GM19238 (cell line): ENCODE results near the gene ZNF892.
"Not testable (repeated sequence)": the region's sequence is repeated elsewhere in the genome, so short reads cannot be mapped to it uniquely, and the experiment has no call there.

Source experiments
- DNase-seq: peaks from one replicate; pipeline ENCODE4 v3.0.0; 2011; ENCODE audit warnings: low spot score; ENCODE audit not compliant: insufficient read length

The ZNF892 gene

DNA sequence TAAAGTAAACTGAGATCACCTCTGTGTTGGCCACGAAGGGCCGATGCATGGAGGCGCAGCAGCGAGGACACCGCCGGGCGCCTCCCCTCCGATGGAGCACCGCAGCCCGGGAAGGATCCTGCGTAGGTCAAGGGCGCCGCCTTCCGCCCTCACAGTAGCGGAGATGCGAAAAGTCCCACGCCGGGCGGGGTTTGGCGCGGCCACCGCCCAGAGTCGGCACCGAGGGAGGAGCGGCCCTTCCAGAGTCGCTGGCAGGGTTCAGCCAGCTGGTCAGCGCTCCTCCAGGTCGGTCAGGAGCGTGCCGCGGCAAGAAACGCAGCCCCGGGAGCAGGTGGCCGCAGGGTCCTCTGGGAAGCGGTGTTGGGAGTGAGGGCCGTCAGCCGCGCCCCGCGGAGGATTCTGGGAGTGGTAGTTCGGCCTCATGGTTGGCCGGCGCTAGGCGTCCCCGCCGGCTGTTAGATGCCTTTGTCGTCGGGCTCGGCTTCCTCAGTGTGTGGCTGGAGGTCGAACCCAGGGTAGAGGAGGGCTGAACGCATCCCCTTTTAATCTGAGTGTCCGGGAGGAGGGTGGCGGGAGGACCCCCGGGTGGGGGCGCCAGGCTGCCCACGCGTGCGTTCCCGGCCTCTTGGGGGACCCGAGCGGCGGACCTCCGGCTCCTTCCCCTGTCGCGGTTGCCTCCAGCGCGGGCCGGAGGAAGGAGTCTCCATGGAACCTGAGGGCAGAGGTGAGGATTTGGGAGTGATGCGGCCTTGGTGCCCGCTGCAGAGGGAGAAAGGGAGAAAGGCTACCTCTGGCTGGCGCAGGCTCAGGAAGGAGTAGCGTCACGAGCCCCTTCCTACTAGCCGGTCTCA lies at the start of gene ZNF892:
ZNF892 (plus strand) TSS at position 411 of the 851 bp plus-strand sequence; CDS start at position 706, 295 bp downstream.
- DNase-seq, result peak; percentile 91

DNA sequence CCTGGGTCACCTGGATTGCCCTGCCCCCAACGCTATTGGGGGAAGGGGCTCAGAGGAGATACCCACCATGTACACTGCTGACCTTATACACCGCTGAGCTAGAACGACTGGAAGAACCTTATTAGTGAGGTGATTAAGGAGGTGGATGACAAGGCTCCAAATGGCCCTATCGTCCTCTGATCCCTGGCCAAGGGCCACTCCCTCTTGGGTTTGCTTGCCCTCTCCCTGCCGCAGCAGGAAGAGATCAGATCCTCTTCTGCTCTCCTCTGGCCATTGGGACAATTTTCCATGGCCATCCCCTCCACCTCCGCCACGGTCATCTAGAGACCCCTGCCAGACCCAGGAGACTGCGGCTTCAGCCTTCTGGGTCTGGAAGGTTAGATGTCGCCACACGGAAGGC lies 48.9 kb upstream of the ZNF892 start:
- no peak for DNase-seq

DNA sequence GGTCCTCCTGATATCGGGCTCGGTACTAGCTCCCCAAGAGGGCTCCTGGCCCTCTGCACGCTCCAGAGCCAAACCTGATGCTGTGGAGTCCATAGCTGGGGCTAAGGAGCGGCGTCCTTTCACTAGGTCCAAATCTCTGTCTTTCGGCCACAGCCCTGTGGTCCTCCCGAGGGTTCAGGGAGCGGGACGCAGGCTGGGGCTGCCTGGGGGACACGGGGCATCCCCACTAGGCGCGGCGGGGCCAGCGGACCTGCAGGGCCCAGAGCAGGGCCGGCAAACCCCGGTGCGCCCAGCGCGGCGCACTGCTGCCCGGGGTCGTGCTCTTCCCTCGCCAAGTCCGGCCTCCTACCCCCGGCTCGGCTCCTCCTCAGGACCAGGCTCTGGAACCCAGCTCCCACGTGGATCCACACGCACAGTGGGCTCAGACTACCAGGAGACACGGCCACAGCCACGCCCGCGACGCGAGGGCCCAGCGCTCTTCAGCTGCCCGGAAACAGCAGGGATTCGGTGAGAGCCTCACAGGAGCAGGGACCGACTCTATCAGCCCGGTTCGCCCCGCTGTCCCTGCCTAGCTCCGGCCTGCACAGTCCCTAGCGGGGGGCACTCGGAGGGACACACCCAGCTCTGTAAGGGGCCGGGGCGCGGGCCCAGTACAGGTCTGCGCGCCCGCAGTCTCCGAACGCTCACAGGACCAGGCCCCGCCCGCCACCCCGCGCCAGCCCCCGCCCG lies 48.3 kb upstream of the ZNF892 start:
- peak; percentile 21 for DNase-seq

DNA sequence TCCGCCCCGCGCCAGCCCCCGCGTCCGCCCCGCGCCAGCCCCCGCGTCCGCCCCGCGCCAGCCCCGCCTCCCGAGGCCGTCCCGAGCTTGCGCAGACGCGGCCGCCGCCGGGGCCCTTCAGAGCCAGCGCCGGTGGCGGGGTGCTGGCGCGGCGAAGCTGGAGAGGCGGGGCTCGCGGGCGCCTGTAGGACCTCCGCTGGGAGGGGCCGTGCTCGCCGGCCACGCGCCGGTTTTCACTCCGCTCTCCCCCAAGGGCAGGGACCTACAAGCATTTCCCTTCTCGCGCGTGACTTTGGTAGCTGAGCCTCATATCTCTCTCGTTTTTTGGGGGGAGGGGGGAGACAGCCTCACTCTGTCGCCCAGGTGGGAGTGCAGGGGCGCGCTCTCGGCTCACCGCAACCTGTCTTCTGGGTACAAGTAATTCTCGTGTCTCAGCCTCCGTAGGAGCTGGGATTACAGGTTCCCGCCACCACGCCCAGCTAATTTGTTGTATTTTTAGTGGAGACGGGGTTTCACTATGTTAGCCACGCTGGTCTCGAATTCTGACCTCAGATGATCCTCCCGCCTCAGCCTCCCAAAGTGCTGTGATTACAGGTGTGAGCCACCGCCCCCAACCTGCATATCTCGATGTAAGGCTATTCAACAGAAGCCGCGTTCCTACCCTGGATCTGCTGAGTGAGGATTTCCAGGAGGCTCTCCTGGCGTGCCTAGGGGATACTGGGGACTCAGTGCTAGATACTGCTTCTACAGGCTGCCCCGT lies 47.5 kb upstream of the ZNF892 start, which contains the start of gene ZNF514:
ZNF514 (minus strand) TSS at position 159 of the 760 bp plus-strand sequence. CDS start 6,595 bp downstream, outside the sequence.
- DNase-seq, result peak; percentile 79

DNA sequence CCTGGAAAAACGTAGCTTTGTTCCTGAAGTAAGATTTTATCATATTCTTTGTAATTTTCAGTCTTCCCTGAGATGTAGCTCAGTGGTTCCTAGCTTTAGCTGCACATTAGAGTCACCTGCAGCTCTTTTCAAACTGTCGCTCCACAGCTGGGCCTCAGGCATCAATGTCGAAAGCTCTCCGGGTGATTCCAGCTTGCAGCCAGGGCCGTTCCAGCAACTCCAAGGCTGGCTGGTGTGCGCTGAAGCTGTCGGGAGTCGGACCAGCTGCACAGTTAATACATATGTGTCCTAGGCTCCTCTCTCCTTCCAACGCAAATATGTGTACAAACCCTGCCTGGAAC lies 42.3 kb upstream of the ZNF892 start:
- no peak for DNase-seq

DNA sequence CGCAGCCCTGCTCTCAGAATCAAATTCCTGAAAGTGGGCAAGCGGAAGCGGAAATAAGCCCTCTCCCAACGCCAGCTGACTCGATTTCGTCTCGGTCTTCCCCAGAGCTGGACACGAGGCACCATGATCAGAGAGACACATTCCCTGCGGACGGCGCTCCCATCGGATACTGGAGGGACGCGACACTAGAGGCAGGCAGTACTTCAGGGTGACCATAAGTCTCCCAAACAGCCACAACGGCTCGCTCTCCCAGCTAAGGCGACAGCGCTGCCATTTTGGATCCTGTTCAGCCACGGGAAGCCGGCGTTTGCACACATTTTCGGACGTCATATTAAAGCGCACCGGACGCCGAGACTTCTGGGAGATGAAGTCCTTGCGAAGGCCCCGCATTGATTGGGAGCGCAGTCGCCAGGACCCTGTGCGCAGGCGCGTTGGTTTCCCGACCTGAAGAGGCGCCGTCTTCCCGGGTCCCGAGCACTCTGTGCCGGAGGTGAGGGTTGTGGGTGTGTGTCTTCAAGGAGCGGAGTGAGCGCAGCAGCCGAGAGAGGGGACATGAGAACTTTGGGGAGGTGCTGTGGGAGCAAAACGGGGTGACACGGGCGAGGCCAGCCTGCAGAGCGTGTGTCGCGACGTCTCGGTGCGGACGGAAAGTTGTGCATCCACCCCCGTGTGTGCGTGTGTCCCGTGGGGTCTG lies 41.8 kb upstream of the ZNF892 start, which contains the start of gene ZNF2:
ZNF2 (plus strand) TSS at position 439 of the 694 bp plus-strand sequence. CDS start 10,418 bp downstream, outside the sequence.
- DNase-seq, result peak; percentile 98

DNA sequence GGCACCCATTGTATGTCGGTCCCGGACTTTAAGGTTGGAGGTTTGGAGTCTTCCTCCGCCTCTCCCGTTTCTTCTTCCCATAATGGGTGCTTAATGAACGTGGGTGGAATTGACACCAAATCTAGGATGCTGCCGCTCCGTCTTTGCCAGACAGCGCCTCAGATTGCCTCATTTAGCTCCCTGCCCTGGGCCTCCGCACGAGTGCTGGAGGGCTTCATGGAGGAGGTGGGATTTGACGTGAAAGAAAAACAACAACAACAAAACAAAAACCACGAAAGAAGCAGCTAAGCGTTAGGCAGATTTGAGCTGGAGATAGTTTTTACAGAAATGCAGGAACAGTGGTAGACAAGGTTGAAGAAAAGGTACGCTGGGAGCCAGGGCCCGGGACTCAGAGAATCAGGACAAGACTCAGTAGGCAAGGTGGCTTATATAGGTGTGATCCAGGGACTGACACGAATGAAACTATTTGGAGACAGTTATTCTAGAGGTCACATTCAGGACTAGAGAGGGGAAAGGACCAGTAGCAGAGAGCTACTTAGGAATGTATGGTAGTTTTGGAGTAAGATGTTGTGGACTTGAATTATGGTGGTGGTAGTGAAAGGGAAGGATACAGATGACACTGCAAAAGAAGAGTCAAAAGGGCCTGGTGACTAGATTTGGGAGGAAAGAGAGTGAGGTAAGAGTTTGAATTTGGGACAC lies 41.1 kb upstream of the ZNF892 start:
- DNase-seq, result no peak

DNA sequence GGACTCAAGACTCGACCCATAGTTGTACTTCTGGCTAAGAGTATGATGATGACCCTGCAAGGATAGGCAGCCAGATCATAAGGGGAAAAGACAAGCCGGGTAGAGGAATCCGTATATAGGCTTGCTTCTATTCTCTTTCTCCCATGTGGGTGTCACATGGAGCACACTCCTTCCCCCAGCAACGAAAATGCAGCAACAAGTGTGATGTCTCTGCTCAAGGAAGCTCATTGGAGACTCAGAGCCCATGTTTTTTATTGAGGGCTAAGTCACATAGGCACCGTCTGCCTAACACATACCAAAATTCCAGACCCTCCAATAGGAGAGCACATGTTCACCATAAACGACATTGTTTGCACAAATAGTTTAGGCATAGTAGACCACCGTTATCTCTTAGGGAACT lies 35.4 kb upstream of the ZNF892 start:
- no peak for DNase-seq

DNA sequence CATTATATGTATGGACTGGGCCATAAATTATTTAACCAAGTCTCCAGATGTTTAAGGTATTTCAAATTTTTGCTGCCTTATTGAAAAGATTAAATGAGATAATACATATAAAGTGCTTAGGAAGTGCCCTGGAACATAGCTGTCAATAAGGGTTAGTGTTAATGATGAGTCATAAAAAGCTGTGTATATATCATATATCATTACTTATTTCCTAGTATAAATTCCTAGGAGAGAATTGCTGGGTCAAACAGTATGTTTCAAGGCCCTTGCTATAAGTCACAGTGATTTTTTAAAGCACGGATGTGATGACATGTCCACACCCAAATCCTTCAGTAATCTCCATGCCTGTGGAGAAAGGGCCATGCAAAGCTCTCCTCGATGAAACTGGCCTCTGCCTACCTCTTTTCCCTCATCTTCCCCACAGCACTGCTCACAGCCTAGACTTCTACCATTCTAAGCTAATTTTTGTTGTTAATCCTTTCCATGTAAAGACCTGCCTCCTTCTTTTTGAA lies 33.2 kb upstream of the ZNF892 start:
- no peak for DNase-seq

DNA sequence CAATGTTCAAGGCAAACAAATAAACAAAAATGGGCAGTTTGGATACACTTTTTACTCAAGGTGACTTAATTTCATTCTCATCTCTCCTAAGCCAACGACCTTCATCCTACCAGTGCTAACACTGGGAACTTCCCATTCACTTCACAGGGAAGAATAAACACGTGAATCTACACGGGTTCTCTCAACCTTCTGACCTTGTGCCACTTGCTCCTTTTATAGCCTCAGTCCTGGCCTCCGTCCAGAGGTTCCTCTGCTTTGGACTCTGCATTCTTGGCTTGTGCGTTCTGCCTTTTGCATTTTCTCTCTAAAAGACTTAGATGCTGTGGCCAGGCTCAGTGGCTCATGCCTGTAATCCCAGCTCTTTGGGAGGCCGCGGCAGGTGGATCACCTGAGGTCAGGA lies 27.9 kb upstream of the ZNF892 start:
- DNase-seq, result no peak

DNA sequence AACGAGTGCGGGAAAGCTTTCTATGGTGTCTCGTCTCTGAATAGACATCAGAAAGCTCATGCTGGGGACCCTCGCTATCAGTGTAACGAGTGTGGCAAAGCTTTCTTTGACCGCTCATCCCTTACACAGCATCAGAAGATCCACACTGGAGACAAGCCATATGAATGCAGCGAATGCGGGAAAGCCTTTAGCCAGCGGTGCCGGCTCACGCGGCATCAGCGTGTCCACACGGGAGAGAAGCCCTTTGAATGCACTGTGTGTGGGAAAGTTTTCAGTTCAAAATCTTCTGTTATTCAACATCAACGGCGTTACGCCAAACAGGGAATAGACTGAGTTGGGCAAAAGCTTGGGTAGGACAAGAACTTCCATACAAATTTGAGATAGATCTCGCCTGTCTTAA lies 25.5 kb upstream of the ZNF892 start:
- DNase-seq, result no peak

DNA sequence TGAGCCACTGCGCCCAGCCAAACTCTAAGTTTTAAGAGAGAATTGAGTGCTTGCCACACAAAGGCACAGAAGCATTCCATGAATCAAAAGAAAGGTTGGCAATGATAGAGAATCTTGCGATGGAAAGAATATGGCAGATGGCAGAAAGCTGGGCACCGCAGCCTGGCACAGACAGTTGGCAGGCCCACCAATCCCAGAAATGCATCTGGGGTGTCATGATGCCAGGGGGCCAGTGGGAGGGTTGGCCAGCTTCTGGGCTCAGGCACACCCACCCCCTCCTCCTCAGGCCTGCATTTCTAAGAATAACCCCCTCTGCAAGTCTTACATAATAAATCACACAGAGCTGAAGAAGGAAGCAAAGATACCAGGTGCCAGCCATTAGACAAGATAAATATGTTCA lies 22.1 kb upstream of the ZNF892 start:
- no peak for DNase-seq

DNA sequence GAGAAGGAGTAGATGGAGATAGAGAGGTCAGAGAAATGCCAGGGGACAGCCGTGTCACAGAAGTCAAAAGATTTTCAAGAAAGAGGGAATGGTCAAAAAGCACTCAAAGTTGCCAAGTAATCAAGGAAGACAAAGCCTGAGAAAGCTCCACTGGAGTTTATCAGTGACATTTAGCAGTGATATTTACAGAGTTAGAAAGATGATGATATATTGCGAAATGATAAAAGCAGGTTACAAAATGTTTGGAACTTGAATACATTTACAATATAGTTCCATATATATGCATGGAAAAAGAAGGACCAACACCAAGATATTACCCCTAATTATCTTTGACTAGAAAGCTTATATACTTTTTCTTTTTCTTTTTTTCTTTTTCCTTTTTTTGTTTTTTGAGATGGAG lies 21.3 kb upstream of the ZNF892 start:
- DNase-seq, result no peak

DNA sequence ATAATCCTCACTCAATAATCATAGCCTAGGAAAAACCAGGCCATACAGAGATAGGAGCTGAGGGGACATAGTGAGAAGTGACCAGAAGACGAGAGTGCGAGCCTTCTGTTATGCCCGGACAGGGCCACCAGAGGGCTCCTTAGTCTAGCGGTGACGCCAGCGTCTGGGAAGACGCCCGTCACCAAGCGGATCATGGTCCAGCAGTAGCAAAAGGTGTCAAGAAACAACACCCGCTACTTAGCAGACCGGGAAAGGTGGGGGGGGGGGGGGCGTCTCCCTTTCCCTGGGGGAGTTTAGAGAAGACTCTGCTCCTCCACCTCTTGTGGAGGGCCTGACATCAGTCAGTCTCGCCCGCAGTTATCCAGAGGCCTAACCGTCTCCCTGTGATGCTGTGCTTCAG lies 14.4 kb upstream of the ZNF892 start:
- DNase-seq, result not testable (repeated sequence)

DNA sequence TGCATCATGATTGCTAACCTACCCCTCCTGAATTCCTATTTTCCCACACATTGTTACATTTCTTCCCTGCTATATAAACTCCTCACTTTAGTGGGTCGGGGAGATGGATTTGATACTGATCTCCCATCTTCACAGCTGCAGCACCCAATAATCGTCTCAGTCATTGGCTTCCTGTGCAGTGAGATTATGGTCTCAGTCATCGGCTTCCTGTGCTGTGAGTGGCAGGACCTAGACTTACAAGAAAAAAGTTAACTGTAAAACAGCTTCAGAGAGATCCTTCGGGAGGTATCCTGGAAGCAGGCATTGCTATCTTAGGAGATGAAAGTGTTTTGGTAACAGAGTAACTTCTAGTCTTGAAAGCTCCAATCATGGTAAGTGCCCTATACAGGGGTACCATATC lies 3.4 kb upstream of the ZNF892 start:
- no peak for DNase-seq

DNA sequence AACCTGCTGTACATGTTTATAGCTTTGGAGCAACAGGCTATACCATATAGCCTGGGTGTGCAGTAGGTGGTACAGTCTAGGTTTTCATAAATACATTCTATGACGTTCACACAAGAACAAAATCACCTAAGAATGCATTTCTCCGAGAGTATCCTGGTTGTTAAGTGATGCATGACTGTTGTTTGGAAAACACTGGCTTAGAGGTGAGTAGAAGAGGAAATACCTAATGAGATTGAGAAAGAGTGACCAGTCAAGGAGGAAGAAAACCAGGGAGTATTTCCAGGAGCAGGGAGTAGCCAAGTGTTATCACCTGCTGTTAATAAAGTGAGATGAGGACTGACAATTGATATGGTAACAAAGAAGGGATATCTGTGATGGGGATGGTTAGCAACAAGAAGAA lies 2.9 kb upstream of the ZNF892 start:
- no peak for DNase-seq

DNA sequence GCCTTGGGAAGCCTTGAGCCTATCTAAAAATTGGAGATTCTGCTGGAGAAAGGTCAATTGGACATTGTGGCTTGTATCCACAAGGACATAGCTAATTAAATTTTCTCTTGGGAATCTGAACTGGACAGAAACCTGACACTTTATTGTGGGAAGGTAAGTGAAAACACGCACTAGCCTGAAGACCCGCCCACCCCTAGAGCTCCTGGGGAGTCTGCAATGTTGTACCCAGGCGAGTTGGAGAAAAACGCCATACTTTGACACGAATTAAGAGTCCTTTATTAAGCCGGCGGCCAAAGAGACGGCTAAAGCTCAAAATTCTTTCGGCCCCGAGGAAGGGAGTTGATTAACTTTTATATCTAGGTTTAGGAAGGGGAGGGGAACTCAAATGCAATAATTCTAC lies 1.2 kb upstream of the ZNF892 start:
- no peak for DNase-seq

DNA sequence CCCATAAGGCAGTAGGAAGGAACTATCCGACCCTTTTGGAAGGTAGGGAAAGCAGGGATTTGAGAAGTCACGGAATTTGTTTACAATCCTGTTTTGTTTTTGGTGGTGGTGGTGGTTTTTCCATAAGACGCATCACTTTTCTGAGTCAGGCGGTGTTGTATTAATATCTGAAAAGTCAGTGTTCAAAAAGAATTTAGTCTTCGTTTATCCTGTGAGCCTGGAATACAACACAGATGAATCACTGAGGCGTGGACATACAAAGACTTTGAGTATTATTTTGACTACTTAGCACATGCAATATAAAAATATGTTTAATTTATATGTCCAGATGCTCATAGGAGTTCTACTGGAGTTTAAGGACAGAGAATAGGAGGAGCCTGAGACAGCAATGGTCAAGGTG lies 785 bp downstream of the ZNF892 start:
- DNase-seq, result no peak

DNA sequence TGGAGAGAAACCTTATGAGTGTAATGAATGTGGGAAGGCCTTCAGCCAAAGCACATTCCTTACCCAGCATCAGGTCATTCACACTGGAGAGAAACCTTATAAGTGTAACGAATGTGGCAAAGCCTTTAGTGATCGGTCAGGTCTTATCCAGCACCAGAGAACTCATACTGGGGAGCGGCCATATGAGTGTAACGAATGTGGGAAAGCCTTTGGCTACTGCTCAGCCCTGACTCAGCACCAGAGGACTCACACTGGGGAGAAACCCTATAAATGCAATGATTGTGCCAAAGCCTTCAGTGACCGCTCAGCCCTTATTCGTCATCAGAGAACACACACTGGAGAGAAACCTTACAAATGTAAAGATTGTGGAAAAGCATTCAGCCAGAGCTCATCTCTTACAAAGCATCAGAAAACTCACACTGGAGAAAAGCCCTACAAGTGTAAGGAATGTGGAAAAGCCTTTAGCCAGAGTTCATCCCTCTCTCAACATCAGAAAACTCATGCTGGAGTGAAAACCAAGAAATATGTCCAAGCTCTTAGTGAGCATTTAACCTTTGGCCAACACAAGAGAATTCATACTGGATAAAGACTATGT lies 7.8 kb downstream of the ZNF892 start:
- no peak for DNase-seq

DNA sequence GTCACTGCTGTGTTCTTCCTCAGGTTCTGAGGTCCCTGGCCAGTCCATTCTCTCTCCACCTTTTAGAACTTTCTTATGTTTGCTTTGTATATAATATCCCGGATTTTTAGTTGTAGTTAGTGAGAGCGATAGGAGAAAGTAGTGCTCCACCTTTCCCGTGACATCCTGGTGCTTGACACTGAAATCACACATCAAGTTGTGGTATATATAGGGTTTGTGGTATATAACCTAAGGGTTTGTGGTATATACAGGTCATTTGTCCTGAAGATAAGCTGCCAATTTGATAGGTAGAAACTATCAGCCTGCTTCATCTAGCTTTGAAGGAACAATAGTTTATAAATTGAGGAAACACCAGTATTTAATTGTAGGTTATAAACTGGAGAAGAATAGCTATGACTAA lies 13.1 kb downstream of the ZNF892 start:
- no peak for DNase-seq
